Amniotic epithelial cell (primary cell): Measurements from ENCODE around the gene LRRC23.
"Not testable (repeated sequence)": the region's sequence is repeated elsewhere in the genome, so short reads cannot be mapped to it uniquely, and the experiment has no call there.

Source experiments
- DNase-seq: peaks from one replicate; pipeline ENCODE4 v3.0.0-alpha.2; 2010; ENCODE audit warnings: low read depth

The LRRC23 gene

GRCh38 chr12:6902448-6902847 lies 2.2 kb upstream of the LRRC23 start:
- DNase-seq = no peak

- DNase-seq = no peak
Measured at GRCh38 chr12:6903722-6904121, 900 bp upstream of the LRRC23 start.

- DNase-seq = no peak
Measured at GRCh38 chr12:6905414-6906040, 905 bp downstream of the LRRC23 start.

- not testable (repeated sequence) for DNase-seq
Measured at GRCh38 chr12:6908141-6908540, 3.5 kb downstream of the LRRC23 start.

GRCh38 chr12:6909421-6910145 lies 5.0 kb downstream of the LRRC23 start:
- no peak for DNase-seq

- no peak for DNase-seq
Measured at GRCh38 chr12:6912164-6912935, 7.7 kb downstream of the LRRC23 start.

GRCh38 chr12:6914246-6914946 lies 9.8 kb downstream of the LRRC23 start, which contains the start of gene ENO2:
TSS of gene ENO2 (plus strand) at chr12:6914580. CDS start at chr12:6915833, 1,253 bp downstream.
- DNase-seq = peak; percentile 50

- DNase-seq = peak; percentile 34
Measured at GRCh38 chr12:6914947-6915788, 10.5 kb downstream of the LRRC23 start.

- DNase-seq = no peak
Measured at GRCh38 chr12:6915789-6916285, 11.2 kb downstream of the LRRC23 start.

GRCh38 chr12:6916426-6917200 lies 12.0 kb downstream of the LRRC23 start:
- no peak for DNase-seq

GRCh38 chr12:6917491-6918231 lies 13.0 kb downstream of the LRRC23 start:
- peak; percentile 65 for DNase-seq

- no peak for DNase-seq
Measured at GRCh38 chr12:6919588-6919987, 15.0 kb downstream of the LRRC23 start.

GRCh38 chr12:6921539-6921938 lies 16.9 kb downstream of the LRRC23 start:
- no peak for DNase-seq

GRCh38 chr12:6921996-6922946 lies 17.6 kb downstream of the LRRC23 start:
- DNase-seq = no peak

GRCh38 chr12:6923003-6923732 lies 18.5 kb downstream of the LRRC23 start:
- no peak for DNase-seq

GRCh38 chr12:6923851-6924250 lies 19.2 kb downstream of the LRRC23 start:
- no peak for DNase-seq

GRCh38 chr12:6925239-6925539 lies 20.6 kb downstream of the LRRC23 start:
- no peak for DNase-seq
